Measurements from ENCODE around the gene MARVELD2. TPM values are rescaled to one million over a fixed set of nuclear protein-coding genes. Genes with fewer than 3 reads are reported as not detected.
A peak's percentile ranks its signal among the peaks of the same experiment; 100 is the strongest.

MARVELD2 gene
- total RNA-seq, 1 experiment from 2014 or later: 0.13 TPM

DNA sequence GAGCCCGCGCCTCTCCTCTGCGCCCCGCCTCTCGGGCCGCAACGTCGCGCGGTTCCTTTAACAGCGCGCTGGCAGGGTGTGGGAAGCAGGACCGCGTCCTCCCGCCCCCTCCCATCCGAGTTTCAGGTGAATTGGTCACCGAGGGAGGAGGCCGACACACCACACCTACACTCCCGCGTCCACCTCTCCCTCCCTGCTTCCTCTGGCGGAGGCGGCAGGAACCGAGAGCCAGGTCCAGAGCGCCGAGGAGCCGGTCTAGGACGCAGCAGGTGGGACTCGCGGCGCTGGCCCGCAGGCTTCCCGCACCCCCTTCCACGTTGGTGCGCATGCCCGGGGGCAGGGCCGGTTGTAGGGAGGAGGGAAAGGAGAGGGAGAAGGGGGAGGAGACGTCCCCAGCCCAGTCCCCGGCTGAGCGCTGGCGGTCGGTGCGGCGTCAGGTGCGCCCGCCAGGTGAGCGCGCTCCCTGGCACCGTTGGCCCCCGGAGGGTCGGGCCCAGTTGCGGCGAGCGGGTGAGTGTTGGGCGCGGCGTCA lies 77.5 kb downstream of the MARVELD2 start, which contains the start of gene OCLN:
OCLN (plus strand) TSS at position 400 of the 532 bp plus-strand sequence. CDS start 11,455 bp downstream, outside the sequence.
- Histone ChIP-seq H3K36me3 (no peaks in the 10 kb centered on the region), H3K4me3 (peak within 1 kb of the TSS; percentile 75), H3K27ac (peak within 1 kb of the TSS; percentile 62), H3K9me3 (replicated peaks) (no peaks in the 10 kb centered on the region), H3K4me1 (replicated peaks) (peaks cover 41% of the 10 kb centered on the region), H3K27me3 (replicated peaks) (no peaks in the 10 kb centered on the region)
- peak; percentile 61 to 67 for DNase-seq (ENCODE audit: low read depth in 1 of 2, low spot score in 2 of 2)

GRCh38 chr5:69492923-69493395 lies 78.0 kb downstream of the MARVELD2 start:
- Histone ChIP-seq H3K27ac (peak overlapping the region; percentile 62), H3K27me3 (replicated peaks) (no peaks in the 10 kb centered on the region), H3K36me3 (no peaks in the 10 kb centered on the region), H3K4me1 (replicated peaks) (peaks cover 46% of the 10 kb centered on the region), H3K4me3 (peak overlapping the region; percentile 75), H3K9me3 (replicated peaks) (no peaks in the 10 kb centered on the region)
- peak; percentile 48 to 49 for DNase-seq (ENCODE audit: low read depth in 1 of 2, low spot score in 2 of 2)

GRCh38 chr5:69493396-69494133 lies 78.6 kb downstream of the MARVELD2 start:
- Histone ChIP-seq H3K27me3 (replicated peaks) (no peaks in the 10 kb centered on the region), H3K36me3 (no peaks in the 10 kb centered on the region), H3K4me3 (peak overlapping the region; percentile 75), H3K27ac (peak overlapping the region; percentile 62), H3K9me3 (replicated peaks) (no peaks in the 10 kb centered on the region), H3K4me1 (replicated peaks) (peaks cover 53% of the 10 kb centered on the region)
- DNase-seq (ENCODE audit: low read depth in 1 of 2, low spot score in 2 of 2): peak; percentile 63 to 64

Other genes with a start within 250 kb of the MARVELD2 start
- gene CCNB1, start 248.0 kb upstream of the MARVELD2 start, total RNA-seq (2014; rRNA removed; shearing (Covaris generic)): 295 and 308 TPM in 2 replicates
- gene CENPH, start 225.5 kb upstream of the MARVELD2 start, total RNA-seq (2014; rRNA removed; shearing (Covaris generic)): 64.9 and 81.4 TPM in 2 replicates
- 50.0 and 57.6 TPM in 2 replicates for gene CDK7, start 180.2 kb upstream of the MARVELD2 start, total RNA-seq (2014; rRNA removed; shearing (Covaris generic))
- gene CCDC125, start 82.3 kb upstream of the MARVELD2 start, total RNA-seq (2014; rRNA removed; shearing (Covaris generic)): 2.4 and 4.4 TPM in 2 replicates
- gene AK6, start 45.6 kb upstream of the MARVELD2 start, total RNA-seq (2014; rRNA removed; shearing (Covaris generic)): 65.2 and 65.3 TPM in 2 replicates
- 114 and 118 TPM in 2 replicates for gene TAF9, start 45.6 kb upstream of the MARVELD2 start, total RNA-seq (2014; rRNA removed; shearing (Covaris generic))
- 27.3 and 30.0 TPM in 2 replicates for gene RAD17, start 45.3 kb upstream of the MARVELD2 start, total RNA-seq (2014; rRNA removed; shearing (Covaris generic))
- gene OCLN, start 77.7 kb downstream of the MARVELD2 start, total RNA-seq (2014; rRNA removed; shearing (Covaris generic)): 19.8 and 45.6 TPM in 2 replicates
- 84.6 and 101 TPM in 2 replicates for gene GTF2H2C, start 145.1 kb downstream of the MARVELD2 start, total RNA-seq (2014; rRNA removed; shearing (Covaris generic))